ENCODE measurements around the gene ABI1. TPM values are rescaled to one million over a fixed set of nuclear protein-coding genes. Genes with fewer than 3 reads are reported as not detected.

The ABI1 gene
- total and polyA plus RNA-seq, 2 of the 4 experiments (the other 2 are of a cell fraction) = 49.6 to 71.3 TPM

DNA sequence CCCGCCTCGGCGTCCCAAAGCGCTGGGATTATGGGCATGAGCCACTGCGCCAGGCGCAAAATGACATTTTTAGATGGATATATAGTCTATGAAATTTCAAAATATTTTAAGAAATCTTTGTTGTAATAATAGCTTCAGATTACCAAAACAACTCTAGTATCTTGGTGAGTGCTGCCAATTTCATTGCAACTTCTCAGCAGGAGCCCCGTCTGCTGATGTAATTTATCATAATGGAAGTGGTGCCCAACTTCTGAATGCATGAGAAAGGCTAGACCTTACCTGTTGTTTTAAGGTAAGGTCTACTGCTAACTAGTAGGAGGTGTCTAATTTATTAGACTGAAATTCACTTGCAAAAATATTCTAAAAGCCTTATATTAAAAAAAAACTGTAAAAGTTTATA is 143.3 kb downstream of the ABI1 start:
- Histone ChIP-seq H3K14ac (replicated peaks; ENCODE audit: low read depth, low read length) (no peak overlapping the region), H3K9me1 (ENCODE audit: insufficient read depth, low read length) (no peaks in the 10 kb centered on the region), H3K9me3 (ENCODE audit: control insufficient read depth, insufficient read depth, low read length) (no peaks in the 10 kb centered on the region), H2BK20ac (ENCODE audit: low read depth, low read length) (no peak overlapping the region), H3K23ac (ENCODE audit: low read depth, low read length) (no peak overlapping the region), H3K18ac (ENCODE audit: low read depth, low read length) (no peak overlapping the region), H4K91ac (ENCODE audit: insufficient read depth, low read depth, low read length) (no peak overlapping the region), H2BK15ac (ENCODE audit: low read depth, low read length) (no peak overlapping the region), H3K4me1 (ENCODE audit: control insufficient read depth, insufficient read depth, low read length) (no peaks in the 10 kb centered on the region), H2BK120ac (ENCODE audit: low read depth, low read length) (no peak overlapping the region), H3K79me1 (ENCODE audit: low read depth in 1 of 2, low read length in 2 of 2) (0 out of 4 replicates have a peak, but pooled peaks cover 0 to 4% of the 10 kb centered on the region in 2 experiments), H2AK9ac (replicated peaks; ENCODE audit: low read depth, low read length, poor library complexity) (no peak overlapping the region), H2AK5ac (ENCODE audit: low read depth, low read length) (no peak overlapping the region), H3K4me2 (ENCODE audit: low read depth, low read length) (no peak overlapping the region), H2BK5ac (ENCODE audit: low read depth, low read length, poor library complexity, severe bottlenecking) (no peak overlapping the region), H2AFZ (replicated peaks; ENCODE audit: low read length, poor library complexity) (no peak overlapping the region), H3K4ac (ENCODE audit: low read depth, low read length) (no peak overlapping the region), H4K5ac (ENCODE audit: low read depth, low read length) (no peak overlapping the region), H4K8ac (ENCODE audit: low read depth in 2 of 2, low read length in 2 of 2) (no peak overlapping the region), H3K56ac (ENCODE audit: extremely low read depth, insufficient read depth, low read length) (no peak overlapping the region), H4K20me1 (ENCODE audit: insufficient read depth, low read length) (no peaks in the 10 kb centered on the region), H3K4me3 (ENCODE audit: insufficient read depth, low read depth, low read length) (no peak overlapping the region), H3K27me3 (ENCODE audit: control insufficient read depth, insufficient read depth, low read length) (no peaks in the 10 kb centered on the region), H3K27ac (ENCODE audit: insufficient read depth, low read length) (no peak overlapping the region), H3K9ac (ENCODE audit: low read depth, low read length) (no peak overlapping the region), H3K36me3 (ENCODE audit: control insufficient read depth, insufficient read depth, low read length) (peaks cover 17% of the 10 kb centered on the region)
- ATAC-seq (ENCODE audit: low read depth) = no peak
- CTCF ChIA-PET = no interaction called here
- BruUV-seq (replicated peaks) = no TSS peak
- no CpG with 5 or more reads among the region's 7 CpGs for WGBS, 2 experiments (ENCODE audit: extremely low coverage in 2 of 2, insufficient read length in 1 of 2)
- POLR2A ChIA-PET (ENCODE audit: unreplicated experiment) = no interaction called here
- TF ChIP-seq, protein P1, sequence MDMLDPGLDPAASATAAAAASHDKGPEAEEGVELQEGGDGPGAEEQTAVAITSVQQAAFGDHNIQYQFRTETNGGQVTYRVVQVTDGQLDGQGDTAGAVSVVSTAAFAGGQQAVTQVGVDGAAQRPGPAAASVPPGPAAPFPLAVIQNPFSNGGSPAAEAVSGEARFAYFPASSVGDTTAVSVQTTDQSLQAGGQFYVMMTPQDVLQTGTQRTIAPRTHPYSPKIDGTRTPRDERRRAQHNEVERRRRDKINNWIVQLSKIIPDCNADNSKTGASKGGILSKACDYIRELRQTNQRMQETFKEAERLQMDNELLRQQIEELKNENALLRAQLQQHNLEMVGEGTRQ (IDR thresholded peaks at IDR 0.05; ENCODE audit: low read depth, low read length) = no peak
- no peak for TF ChIP-seq BHLHE40 (IDR thresholded peaks at IDR 0.05; ENCODE audit: low read depth, low read length)
- no peak for TF ChIP-seq RAD21 (IDR thresholded peaks at IDR 0.05; ENCODE audit: low read length)
- TF ChIP-seq POLR2A (IDR thresholded peaks at IDR 0.05; ENCODE audit: low read depth, low read length) = no peak
- TF ChIP-seq SMC3 (IDR thresholded peaks at IDR 0.05; ENCODE audit: low read depth, low read length) = no peak
- no peak for TF ChIP-seq CEBPB (IDR thresholded peaks at IDR 0.05; ENCODE audit: low read depth, low read length)
- TF ChIP-seq, protein P2, sequence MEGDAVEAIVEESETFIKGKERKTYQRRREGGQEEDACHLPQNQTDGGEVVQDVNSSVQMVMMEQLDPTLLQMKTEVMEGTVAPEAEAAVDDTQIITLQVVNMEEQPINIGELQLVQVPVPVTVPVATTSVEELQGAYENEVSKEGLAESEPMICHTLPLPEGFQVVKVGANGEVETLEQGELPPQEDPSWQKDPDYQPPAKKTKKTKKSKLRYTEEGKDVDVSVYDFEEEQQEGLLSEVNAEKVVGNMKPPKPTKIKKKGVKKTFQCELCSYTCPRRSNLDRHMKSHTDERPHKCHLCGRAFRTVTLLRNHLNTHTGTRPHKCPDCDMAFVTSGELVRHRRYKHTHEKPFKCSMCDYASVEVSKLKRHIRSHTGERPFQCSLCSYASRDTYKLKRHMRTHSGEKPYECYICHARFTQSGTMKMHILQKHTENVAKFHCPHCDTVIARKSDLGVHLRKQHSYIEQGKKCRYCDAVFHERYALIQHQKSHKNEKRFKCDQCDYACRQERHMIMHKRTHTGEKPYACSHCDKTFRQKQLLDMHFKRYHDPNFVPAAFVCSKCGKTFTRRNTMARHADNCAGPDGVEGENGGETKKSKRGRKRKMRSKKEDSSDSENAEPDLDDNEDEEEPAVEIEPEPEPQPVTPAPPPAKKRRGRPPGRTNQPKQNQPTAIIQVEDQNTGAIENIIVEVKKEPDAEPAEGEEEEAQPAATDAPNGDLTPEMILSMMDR (conservative IDR thresholded peaks at IDR 0.05; ENCODE audit: low read depth, low read length) = no peak
- TF ChIP-seq MXI1 (IDR thresholded peaks at IDR 0.05; ENCODE audit: borderline replicate concordance, low read depth, low read length) = no peak
- TF ChIP-seq, protein P3, sequence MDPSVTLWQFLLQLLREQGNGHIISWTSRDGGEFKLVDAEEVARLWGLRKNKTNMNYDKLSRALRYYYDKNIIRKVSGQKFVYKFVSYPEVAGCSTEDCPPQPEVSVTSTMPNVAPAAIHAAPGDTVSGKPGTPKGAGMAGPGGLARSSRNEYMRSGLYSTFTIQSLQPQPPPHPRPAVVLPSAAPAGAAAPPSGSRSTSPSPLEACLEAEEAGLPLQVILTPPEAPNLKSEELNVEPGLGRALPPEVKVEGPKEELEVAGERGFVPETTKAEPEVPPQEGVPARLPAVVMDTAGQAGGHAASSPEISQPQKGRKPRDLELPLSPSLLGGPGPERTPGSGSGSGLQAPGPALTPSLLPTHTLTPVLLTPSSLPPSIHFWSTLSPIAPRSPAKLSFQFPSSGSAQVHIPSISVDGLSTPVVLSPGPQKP (IDR thresholded peaks at IDR 0.05; ENCODE audit: borderline replicate concordance, low read depth, low read length) = no peak
- no peak for TF ChIP-seq RCOR1 (IDR thresholded peaks at IDR 0.05; ENCODE audit: insufficient replicate concordance, low read length)
- no peak for TF ChIP-seq FOS (IDR thresholded peaks at IDR 0.05; ENCODE audit: low read depth, low read length)
- TF ChIP-seq CHD1 (IDR thresholded peaks at IDR 0.05; ENCODE audit: low read depth, low read length) = no peak
- no peak for TF ChIP-seq RFX5 (IDR thresholded peaks at IDR 0.05; ENCODE audit: low read depth, low read length)
- TF ChIP-seq NFE2L2 (IDR thresholded peaks at IDR 0.05; ENCODE audit: low read depth, low read length) = no peak
- no peak for TF ChIP-seq MAFK (IDR thresholded peaks at IDR 0.05; ENCODE audit: low read depth, low read length)
- no peak for TF ChIP-seq MAZ (IDR thresholded peaks at IDR 0.05; ENCODE audit: borderline replicate concordance, low read depth, low read length)
- in situ Hi-C loops (cut with MboI; ENCODE audit: low sequenced_read_pairs) (no loop called here), dilution Hi-C loops (cut with HindIII; ENCODE audit: low sequenced_read_pairs, unreplicated experiment) (no loop called here), intact Hi-C loops (cut with micrococcal nuclease) (no loop called here)
- no peak for DNase-seq
